BLaER1 (cell line): Measurements from ENCODE around the gene COL4A6.

ENCODE experiments used
- H3K27ac ChIP-seq: shearing (Covaris generic); formaldehyde crosslinking; 2 replicates; pipeline ENCODE4 v1.8.1; 2022
- H3K27me3 ChIP-seq: shearing (Covaris generic); formaldehyde crosslinking; 2 replicates; pipeline ENCODE4 v1.8.1; 2022
- H3K36me3 ChIP-seq: shearing (Covaris generic); formaldehyde crosslinking; 2 replicates; pipeline ENCODE4 v1.8.1; 2022
- H3K4me1 ChIP-seq: shearing (Covaris generic); formaldehyde crosslinking; 2 replicates; pipeline ENCODE4 v1.8.1; 2022
- H3K4me2 ChIP-seq: shearing (Covaris generic); formaldehyde crosslinking; 2 replicates; pipeline ENCODE4 v1.8.1; 2022
- H3K4me3 ChIP-seq: shearing (Covaris generic); formaldehyde crosslinking; 2 replicates; pipeline ENCODE4 v1.8.1; 2022
- H3K9ac ChIP-seq: shearing (Covaris generic); formaldehyde crosslinking; 2 replicates; pipeline ENCODE4 v1.8.1; 2022
- H3K9me3 ChIP-seq: shearing (Covaris generic); formaldehyde crosslinking; 2 replicates; pipeline ENCODE4 v1.8.1; 2022
- H4K20me1 ChIP-seq: shearing (Covaris generic); formaldehyde crosslinking; 2 replicates; pipeline ENCODE4 v1.8.1; 2022
- Cebpa-rat ChIP-seq: shearing (Covaris generic); IDR thresholded peaks from 2 replicates; pipeline ENCODE4 v1.8.1; 2022

Gene COL4A6

DNA sequence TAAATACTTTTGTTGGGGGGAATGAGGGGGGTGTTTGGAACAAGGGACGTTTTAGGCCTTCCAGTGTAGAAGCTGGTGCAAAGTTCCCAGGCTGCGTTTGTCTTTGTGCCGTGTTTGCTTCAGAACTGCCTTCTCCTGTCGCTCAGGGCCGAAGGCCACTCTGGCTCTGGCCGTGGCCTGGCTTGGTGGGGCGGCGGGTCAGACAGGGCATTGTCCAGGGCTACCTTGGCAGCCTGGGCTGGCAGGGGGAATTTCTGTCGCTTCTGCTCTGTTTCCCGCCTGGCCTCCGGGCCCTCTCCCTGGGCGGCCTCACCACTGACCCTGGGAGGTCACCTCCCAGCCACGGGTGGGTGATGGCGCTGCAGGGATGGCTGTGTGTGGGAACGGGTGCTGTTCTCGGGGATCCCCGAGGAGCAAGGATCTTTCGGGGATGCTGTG is 140.0 kb downstream of the COL4A6 start:
- no peak overlapping the region for H3K27ac ChIP-seq
- no peaks in the 10 kb centered on the region for H3K36me3 ChIP-seq
- H3K4me1 ChIP-seq = 0 out of 2 replicates have a peak, but pooled peaks cover under 1% of the 10 kb centered on the region

DNA sequence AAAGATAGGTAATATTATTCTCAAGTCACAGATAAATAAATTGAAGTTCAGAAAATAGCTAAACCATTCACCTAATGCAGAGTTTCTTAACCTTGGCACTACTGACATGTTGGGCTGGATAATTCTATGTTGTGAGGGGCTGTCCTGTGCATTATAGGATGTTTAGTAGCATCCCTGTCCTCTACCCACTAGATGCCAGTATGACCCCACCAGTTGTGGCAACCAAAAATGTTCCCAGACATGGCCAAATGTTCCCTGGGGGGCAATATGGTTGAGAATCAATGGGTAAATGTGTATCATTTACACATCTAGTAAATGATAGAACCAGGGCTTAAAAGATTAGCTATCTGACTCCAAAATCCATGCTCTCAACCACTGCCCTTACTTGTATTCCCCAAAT is 140.9 kb downstream of the COL4A6 start:
- no peak overlapping the region for H3K9ac ChIP-seq
- no peak for TF ChIP-seq Cebpa-rat
- no peak overlapping the region for H3K4me3 ChIP-seq
- H3K9me3 ChIP-seq = peaks cover 6% of the 10 kb centered on the region
- H3K4me1 ChIP-seq = no peaks in the 10 kb centered on the region
- H3K4me2 ChIP-seq = no peak overlapping the region
- H3K27ac ChIP-seq = no peak overlapping the region
- H3K36me3 ChIP-seq = no peaks in the 10 kb centered on the region
- peaks cover 89% of the 10 kb centered on the region for H3K27me3 ChIP-seq
- H4K20me1 ChIP-seq = peaks cover 9% of the 10 kb centered on the region; the same call in 1 of the 2 replicates

More for the DNA sequence above, 140.0 kb downstream of the COL4A6 start:
- Histone ChIP-seq H3K9me3 (no peaks in the 10 kb centered on the region), H3K4me2 (no peak overlapping the region), H3K27me3 (peaks cover 91% of the 10 kb centered on the region), H3K4me3 (no peak overlapping the region), H3K9ac (no peak overlapping the region), H4K20me1 (peaks cover 9% of the 10 kb centered on the region; the same call in 1 of the 2 replicates)
- TF ChIP-seq Cebpa-rat = no peak

DNA sequence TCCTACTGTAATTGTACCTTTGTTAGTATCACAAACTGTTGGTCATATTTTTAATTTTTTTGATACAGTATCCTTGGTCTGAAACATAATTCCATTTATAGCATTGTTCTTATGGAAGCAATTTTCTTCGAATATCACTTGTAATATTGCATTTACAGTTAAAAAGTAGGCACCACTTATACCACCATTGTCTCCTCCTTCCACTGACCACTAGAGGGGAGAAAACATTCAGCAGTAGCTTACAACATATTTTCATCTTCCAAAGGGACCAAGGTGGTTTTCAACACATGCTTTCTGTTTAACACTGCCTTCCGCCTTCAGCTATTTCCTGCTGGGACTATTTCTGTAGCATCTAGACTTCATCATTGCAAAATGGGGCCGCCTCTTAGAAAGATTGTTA is 146.2 kb downstream of the COL4A6 start:
- TF ChIP-seq Cebpa-rat = no peak
- H3K27me3 ChIP-seq = peaks cover 82% of the 10 kb centered on the region
- no peak overlapping the region for H3K27ac ChIP-seq
- no peaks in the 10 kb centered on the region for H3K4me1 ChIP-seq
- H3K4me3 ChIP-seq = no peak overlapping the region
- no peak overlapping the region for H3K4me2 ChIP-seq
- no peak overlapping the region for H3K9ac ChIP-seq
- H3K36me3 ChIP-seq = no peaks in the 10 kb centered on the region
- H4K20me1 ChIP-seq = no peaks in the 10 kb centered on the region; the same call in 1 of the 2 replicates
- H3K9me3 ChIP-seq = peaks cover 10% of the 10 kb centered on the region

DNA sequence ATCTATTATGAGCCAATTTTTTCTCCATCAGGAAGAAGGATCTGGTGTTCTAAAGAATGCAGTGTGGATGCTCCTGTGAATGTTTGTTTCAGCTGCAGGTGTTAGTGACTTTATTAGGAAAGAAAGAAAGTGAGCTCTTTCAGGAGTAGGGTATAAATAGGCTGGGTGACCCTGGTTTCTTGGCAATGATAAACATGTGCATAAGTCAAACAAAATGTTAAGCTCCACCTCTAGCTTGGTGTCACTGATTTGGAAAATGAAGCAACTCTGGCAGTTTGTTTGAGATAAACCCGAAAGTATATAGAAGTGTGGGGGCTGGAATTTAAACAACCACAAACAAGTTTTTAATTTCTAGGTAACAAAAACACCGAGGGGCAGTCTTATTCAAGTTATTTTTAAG is 152.3 kb downstream of the COL4A6 start:
- H3K4me1 ChIP-seq = no peaks in the 10 kb centered on the region
- no peaks in the 10 kb centered on the region; the same call in 1 of the 2 replicates for H4K20me1 ChIP-seq
- no peak for TF ChIP-seq Cebpa-rat
- no peaks in the 10 kb centered on the region for H3K9me3 ChIP-seq
- H3K9ac ChIP-seq = no peak overlapping the region
- no peak overlapping the region for H3K4me3 ChIP-seq
- H3K4me2 ChIP-seq = no peak overlapping the region
- peaks cover 62% of the 10 kb centered on the region for H3K27me3 ChIP-seq
- no peaks in the 10 kb centered on the region for H3K36me3 ChIP-seq
- no peak overlapping the region for H3K27ac ChIP-seq

DNA sequence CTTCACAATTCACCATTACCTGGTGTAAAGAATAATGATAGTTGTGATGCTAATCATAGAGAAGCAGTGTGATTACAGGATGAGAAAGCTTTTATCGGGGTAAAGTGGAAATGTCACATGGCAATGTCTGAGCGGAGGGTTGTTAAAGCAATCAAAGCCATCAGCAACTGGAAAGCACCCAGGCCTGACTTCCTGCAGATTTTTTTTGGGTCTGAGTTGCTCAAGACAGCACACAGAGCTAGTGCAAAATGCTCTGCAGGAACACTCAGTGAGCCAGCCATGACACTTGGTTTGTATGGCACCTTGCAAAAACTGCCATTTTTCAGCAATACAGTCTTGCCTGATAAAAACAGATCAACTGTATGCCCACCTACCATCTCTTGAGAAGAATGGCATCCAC is 152.9 kb downstream of the COL4A6 start:
- TF ChIP-seq Cebpa-rat = no peak
- Histone ChIP-seq H4K20me1 (no peaks in the 10 kb centered on the region; the same call in 1 of the 2 replicates), H3K27me3 (peaks cover 56% of the 10 kb centered on the region), H3K4me3 (no peak overlapping the region), H3K4me1 (no peaks in the 10 kb centered on the region), H3K27ac (no peak overlapping the region), H3K36me3 (no peaks in the 10 kb centered on the region), H3K9me3 (no peaks in the 10 kb centered on the region), H3K9ac (no peak overlapping the region), H3K4me2 (no peak overlapping the region)

DNA sequence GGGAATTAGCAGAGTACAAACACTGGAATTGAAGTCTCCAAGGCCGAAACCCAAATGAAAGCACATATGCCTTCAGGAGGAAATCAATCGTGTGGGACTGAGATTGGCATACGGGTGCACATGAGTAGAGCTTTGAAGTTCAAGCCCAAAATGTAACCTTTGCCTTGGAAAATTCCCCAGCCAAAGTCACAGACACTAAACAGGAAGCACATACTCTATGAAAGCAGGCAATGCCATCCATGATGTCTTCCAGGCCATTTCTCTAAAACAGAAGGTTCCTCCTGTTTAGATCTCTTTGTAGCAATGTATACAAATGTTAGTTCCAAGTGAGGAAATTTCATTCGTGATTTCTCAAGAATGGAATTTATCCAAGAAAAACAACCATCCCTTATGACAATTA is 162.5 kb downstream of the COL4A6 start:
- peaks cover 14% of the 10 kb centered on the region; the same call in 1 of the 2 replicates for H4K20me1 ChIP-seq
- no peaks in the 10 kb centered on the region for H3K36me3 ChIP-seq
- H3K4me2 ChIP-seq = no peak overlapping the region
- no peak overlapping the region for H3K4me3 ChIP-seq
- no peak overlapping the region for H3K9ac ChIP-seq
- peaks cover 11% of the 10 kb centered on the region for H3K4me1 ChIP-seq
- no peak for TF ChIP-seq Cebpa-rat
- H3K27ac ChIP-seq = no peak overlapping the region
- peaks cover 20% of the 10 kb centered on the region; the same call in 1 of the 2 replicates for H3K9me3 ChIP-seq
- H3K27me3 ChIP-seq = peaks cover 53% of the 10 kb centered on the region

DNA sequence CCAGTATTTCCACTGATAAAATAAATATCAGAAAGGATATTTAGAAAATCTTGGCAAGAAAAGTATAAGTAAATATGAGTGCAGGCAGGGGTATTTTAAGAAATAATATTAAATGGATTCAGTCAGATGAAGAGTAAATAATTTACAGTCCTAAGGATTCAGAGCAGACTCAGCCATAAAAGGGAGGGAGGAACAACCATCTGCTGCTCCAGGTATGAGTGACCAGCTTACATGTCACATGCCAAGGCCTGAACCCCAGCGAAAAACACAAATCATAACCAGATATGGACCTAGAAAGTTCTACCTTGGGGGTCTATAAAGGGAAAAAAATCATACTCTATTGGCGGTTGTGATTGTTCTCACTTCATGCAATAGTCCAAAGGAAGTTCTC is 166.8 kb downstream of the COL4A6 start:
- Histone ChIP-seq H3K9me3 (peaks cover 10% of the 10 kb centered on the region; the same call in 1 of the 2 replicates), H3K9ac (no peak overlapping the region), H3K4me3 (no peak overlapping the region), H3K27me3 (peaks cover 91% of the 10 kb centered on the region), H3K27ac (no peak overlapping the region), H4K20me1 (peaks cover 26% of the 10 kb centered on the region; the same call in 1 of the 2 replicates), H3K4me2 (peak overlapping the region; percentile 9; the same call in 1 of the 2 replicates), H3K36me3 (no peaks in the 10 kb centered on the region), H3K4me1 (peaks cover 19% of the 10 kb centered on the region)
- no peak for TF ChIP-seq Cebpa-rat

DNA sequence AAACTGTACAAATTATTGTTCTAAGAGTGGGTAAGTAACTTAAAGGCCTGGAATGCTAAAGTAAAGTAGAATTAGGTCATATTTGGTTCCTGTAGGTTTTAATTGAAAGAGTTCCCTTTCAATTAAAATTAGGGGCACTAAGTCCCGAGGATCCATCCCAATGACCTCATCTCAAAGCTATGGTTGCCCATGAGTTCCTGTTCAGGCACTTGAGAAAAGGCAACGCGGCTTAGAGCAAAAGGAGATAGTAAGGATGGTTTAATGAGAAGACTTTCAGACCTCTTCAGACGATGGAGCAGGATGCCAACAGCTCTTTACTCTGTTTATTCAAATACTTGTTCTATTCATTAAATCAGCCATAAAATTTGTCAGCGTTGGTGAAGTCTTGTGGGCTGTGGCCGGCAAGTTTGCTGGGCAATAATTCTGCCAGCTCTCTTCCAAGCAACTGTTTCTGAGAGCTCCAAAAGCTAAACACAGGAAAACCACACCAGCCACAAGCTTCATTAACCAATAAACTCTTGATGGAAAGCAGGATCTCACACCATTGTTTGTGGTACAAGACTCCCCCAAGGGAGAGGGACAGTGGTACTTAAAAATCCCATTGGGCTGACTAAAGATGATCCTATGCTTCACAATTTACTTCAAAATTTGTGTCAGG is 167.4 kb downstream of the COL4A6 start:
- Histone ChIP-seq H3K9me3 (0 out of 2 replicates have a peak, but pooled peaks cover 6% of the 10 kb centered on the region), H3K9ac (no peak overlapping the region), H3K4me3 (no peak overlapping the region), H3K27me3 (peaks cover 91% of the 10 kb centered on the region), H3K27ac (no peak overlapping the region), H4K20me1 (peaks cover 26% of the 10 kb centered on the region; the same call in 1 of the 2 replicates), H3K4me1 (peaks cover 19% of the 10 kb centered on the region), H3K36me3 (no peaks in the 10 kb centered on the region), H3K4me2 (peak overlapping the region; percentile 42)
- no peak for TF ChIP-seq Cebpa-rat

DNA sequence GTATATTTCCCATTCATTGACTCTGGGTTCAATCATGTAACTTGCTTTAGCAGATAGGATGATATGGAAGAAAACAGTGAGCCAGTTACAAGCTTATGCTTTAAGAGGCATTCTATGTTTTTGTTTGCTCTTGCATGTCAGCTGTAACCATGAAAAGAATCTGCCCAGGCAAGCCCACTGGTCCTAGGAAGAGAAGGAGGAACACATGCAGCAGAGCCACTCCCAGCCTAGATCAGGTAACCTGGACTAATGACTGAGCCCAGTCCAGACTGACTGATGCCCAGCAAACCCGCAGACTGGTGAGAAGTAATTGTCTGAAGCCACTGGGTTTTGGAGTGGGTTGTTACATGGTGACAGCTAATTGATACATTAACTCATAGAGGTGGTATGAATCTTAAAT is 167.9 kb downstream of the COL4A6 start:
- Histone ChIP-seq H3K27me3 (peaks cover 91% of the 10 kb centered on the region), H3K4me3 (no peak overlapping the region), H3K27ac (no peak overlapping the region), H4K20me1 (peaks cover 26% of the 10 kb centered on the region; the same call in 1 of the 2 replicates), H3K36me3 (no peaks in the 10 kb centered on the region), H3K9me3 (0 out of 2 replicates have a peak, but pooled peaks cover under 1% of the 10 kb centered on the region), H3K4me1 (peaks cover 19% of the 10 kb centered on the region), H3K9ac (no peak overlapping the region), H3K4me2 (peak overlapping the region; percentile 42)
- no peak for TF ChIP-seq Cebpa-rat

DNA sequence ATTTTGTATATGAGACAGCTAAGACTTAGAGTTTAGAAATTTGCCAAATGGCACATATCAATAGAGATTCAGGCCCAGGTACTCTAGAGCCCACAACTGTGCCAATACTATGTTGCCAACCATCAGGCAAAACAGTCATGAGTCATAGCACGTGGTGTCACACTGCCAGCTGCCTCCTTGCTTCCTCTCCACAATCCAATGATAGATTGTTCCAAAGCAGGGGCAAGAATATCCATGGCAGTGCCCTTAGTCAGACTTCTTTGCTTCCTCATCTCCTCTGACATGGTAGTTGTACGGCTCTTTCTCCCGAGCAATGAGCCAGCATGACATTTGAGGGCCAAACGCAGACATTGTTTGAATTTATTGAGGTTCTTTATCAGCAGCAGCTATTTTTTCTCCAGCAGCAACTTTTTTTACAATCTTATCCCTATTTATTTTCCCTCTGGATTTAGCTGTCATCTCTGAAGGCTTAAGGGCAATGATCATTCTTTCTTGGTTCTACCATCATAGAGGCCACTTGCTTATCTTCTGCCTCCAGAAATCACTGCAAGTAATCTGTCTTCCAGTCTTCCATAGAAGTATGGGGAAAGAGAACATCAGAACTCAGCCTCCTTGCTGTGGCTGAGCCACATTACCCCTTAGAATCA is 169.7 kb downstream of the COL4A6 start:
- Histone ChIP-seq H3K9me3 (no peaks in the 10 kb centered on the region), H3K27me3 (peaks cover 92% of the 10 kb centered on the region), H4K20me1 (peaks cover 26% of the 10 kb centered on the region; the same call in 1 of the 2 replicates), H3K4me3 (no peak overlapping the region), H3K36me3 (no peaks in the 10 kb centered on the region), H3K4me1 (peaks cover 19% of the 10 kb centered on the region), H3K4me2 (no peak overlapping the region), H3K27ac (no peak overlapping the region), H3K9ac (no peak overlapping the region)
- TF ChIP-seq Cebpa-rat = no peak
